ENCODE measurements around the gene NFXL1. TPM values are rescaled to one million over a fixed set of nuclear protein-coding genes. Genes with fewer than 3 reads are reported as not detected.

Gene NFXL1
- total RNA-seq, 1 experiment from 2014 or later = 9.2 TPM

DNA sequence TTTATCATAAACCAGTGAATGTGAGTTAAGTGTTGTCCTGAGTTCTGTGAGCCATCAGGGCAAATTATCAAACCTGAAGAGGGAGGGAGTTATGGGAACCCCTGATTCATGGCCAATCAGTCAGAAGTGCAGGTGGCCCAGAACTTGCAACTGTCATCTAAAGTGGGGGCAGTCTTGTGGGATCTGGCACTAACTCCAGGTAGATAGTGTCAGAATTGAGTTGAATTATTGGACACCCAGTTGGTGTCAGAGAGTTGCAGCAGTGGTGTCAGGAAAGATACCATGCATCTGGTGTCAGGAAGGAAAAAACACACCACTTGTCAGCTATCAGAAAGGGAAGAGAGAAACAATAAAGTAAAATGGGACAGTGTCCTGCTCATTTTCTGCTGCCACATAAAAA lies 84.9 kb downstream of the NFXL1 start:
- CTCF ChIA-PET = no interaction called here
- in situ Hi-C loops (cut with HindIII; ENCODE audit: low pct_unique_long_range_greater_than_20kb, low sequenced_read_pairs) (no loop called here), intact Hi-C loops (cut with micrococcal nuclease; ENCODE audit: unreplicated experiment) (no loop called here)
- no TSS peak for BruUV-seq (replicated peaks)
- TF ChIP-seq, protein P1, sequence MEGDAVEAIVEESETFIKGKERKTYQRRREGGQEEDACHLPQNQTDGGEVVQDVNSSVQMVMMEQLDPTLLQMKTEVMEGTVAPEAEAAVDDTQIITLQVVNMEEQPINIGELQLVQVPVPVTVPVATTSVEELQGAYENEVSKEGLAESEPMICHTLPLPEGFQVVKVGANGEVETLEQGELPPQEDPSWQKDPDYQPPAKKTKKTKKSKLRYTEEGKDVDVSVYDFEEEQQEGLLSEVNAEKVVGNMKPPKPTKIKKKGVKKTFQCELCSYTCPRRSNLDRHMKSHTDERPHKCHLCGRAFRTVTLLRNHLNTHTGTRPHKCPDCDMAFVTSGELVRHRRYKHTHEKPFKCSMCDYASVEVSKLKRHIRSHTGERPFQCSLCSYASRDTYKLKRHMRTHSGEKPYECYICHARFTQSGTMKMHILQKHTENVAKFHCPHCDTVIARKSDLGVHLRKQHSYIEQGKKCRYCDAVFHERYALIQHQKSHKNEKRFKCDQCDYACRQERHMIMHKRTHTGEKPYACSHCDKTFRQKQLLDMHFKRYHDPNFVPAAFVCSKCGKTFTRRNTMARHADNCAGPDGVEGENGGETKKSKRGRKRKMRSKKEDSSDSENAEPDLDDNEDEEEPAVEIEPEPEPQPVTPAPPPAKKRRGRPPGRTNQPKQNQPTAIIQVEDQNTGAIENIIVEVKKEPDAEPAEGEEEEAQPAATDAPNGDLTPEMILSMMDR (IDR thresholded peaks at IDR 0.05) = no peak
- TF ChIP-seq SIN3A (IDR thresholded peaks at IDR 0.05; ENCODE audit: borderline replicate concordance, insufficient read depth, low read depth, low read length) = no peak
- no peak for TF ChIP-seq TCF7L2 (IDR thresholded peaks at IDR 0.05; ENCODE audit: low read depth, low read length)
- TF ChIP-seq, protein P2, sequence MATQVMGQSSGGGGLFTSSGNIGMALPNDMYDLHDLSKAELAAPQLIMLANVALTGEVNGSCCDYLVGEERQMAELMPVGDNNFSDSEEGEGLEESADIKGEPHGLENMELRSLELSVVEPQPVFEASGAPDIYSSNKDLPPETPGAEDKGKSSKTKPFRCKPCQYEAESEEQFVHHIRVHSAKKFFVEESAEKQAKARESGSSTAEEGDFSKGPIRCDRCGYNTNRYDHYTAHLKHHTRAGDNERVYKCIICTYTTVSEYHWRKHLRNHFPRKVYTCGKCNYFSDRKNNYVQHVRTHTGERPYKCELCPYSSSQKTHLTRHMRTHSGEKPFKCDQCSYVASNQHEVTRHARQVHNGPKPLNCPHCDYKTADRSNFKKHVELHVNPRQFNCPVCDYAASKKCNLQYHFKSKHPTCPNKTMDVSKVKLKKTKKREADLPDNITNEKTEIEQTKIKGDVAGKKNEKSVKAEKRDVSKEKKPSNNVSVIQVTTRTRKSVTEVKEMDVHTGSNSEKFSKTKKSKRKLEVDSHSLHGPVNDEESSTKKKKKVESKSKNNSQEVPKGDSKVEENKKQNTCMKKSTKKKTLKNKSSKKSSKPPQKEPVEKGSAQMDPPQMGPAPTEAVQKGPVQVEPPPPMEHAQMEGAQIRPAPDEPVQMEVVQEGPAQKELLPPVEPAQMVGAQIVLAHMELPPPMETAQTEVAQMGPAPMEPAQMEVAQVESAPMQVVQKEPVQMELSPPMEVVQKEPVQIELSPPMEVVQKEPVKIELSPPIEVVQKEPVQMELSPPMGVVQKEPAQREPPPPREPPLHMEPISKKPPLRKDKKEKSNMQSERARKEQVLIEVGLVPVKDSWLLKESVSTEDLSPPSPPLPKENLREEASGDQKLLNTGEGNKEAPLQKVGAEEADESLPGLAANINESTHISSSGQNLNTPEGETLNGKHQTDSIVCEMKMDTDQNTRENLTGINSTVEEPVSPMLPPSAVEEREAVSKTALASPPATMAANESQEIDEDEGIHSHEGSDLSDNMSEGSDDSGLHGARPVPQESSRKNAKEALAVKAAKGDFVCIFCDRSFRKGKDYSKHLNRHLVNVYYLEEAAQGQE (IDR thresholded peaks at IDR 0.05; ENCODE audit: insufficient read depth in 1 of 2, low read depth in 2 of 2, low read length in 1 of 2) = no peak
- TF ChIP-seq POLR2AphosphoS5 (IDR thresholded peaks at IDR 0.05; ENCODE audit: low read depth, low read length) = no peak
- ATAC-seq (no peak), DNase-seq (ENCODE audit: low read depth, low spot score) (no peak)
- Histone ChIP-seq H3K9me3 (ENCODE audit: control insufficient read depth, insufficient read depth, low read depth, low read length) (no peaks in the 10 kb centered on the region), H3K4me3 (ENCODE audit: low read depth in 2 of 2, low read length in 2 of 2) (no peak overlapping the region), H3K36me3 (ENCODE audit: control insufficient read depth, insufficient read depth, low read length) (no peaks in the 10 kb centered on the region), H3K4me1 (ENCODE audit: control insufficient read depth, insufficient read depth, low read length) (no peaks in the 10 kb centered on the region), H3K27me3 (ENCODE audit: control insufficient read depth, insufficient read depth, low read length) (no peaks in the 10 kb centered on the region), H3K27ac (ENCODE audit: low read length) (no peak overlapping the region)
- POLR2A ChIA-PET = interaction anchor here (0.6 kb wide), 1 partner anchor 33 kb away, joined by 6 read pairs; no protein-coding TSS in a partner anchor

DNA sequence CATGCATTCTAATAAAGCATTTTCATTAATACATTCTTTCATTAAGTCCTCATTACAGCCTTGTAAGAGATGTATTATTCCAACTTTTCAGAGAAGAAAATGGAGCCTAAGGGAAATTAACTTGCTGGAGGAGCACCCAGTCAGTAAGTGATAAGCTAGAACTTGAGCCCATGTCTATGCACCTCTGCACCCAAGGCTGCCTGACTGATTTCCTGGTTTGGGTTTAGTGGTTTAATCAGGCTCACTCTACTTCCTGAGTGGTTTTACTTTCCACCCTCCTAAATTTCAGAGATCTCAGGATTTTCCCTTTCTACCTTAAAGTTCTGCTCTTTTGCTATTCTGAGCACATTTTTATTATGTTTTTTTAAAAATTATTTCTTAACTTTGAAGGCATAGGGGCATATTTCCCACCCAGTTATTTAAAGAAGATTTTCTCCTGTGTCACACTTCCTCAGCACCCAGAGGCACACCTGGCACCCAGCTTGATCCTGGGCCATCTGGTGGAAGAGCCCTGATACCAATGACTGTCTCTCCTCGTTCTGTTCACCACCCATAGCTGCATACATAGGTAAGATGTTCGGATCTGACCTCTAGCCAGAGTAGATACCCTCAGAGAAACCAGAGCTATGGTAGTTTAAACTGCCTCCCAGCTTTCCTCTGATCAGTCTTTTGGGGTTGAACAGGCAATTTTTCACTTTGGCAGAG lies 86.9 kb downstream of the NFXL1 start:
- H3K27ac ChIP-seq (ENCODE audit: low read length) = no peak overlapping the region
- intact Hi-C loops (cut with micrococcal nuclease; ENCODE audit: unreplicated experiment) = no loop called here
- in situ Hi-C loops (cut with HindIII; ENCODE audit: low pct_unique_long_range_greater_than_20kb, low sequenced_read_pairs) = no loop called here
- H3K27me3 ChIP-seq (ENCODE audit: control insufficient read depth, insufficient read depth, low read length) = no peaks in the 10 kb centered on the region
- DNase-seq (ENCODE audit: low read depth, low spot score) (no peak), ATAC-seq (no peak)
- no peaks in the 10 kb centered on the region for H3K9me3 ChIP-seq (ENCODE audit: control insufficient read depth, insufficient read depth, low read depth, low read length)
- no TSS peak for BruUV-seq (replicated peaks)
- H3K36me3 ChIP-seq (ENCODE audit: control insufficient read depth, insufficient read depth, low read length) = no peaks in the 10 kb centered on the region
- no peak overlapping the region for H3K4me3 ChIP-seq (ENCODE audit: low read depth in 2 of 2, low read length in 2 of 2)
- TF ChIP-seq TCF7L2 (IDR thresholded peaks at IDR 0.05; ENCODE audit: low read depth, low read length) = no peak
- TF ChIP-seq, protein P1 (IDR thresholded peaks at IDR 0.05) = no peak
- TF ChIP-seq SIN3A (IDR thresholded peaks at IDR 0.05; ENCODE audit: borderline replicate concordance, insufficient read depth, low read depth, low read length) = no peak
- no peak for TF ChIP-seq POLR2AphosphoS5 (IDR thresholded peaks at IDR 0.05; ENCODE audit: low read depth, low read length)
- TF ChIP-seq, protein P2 (IDR thresholded peaks at IDR 0.05; ENCODE audit: insufficient read depth in 1 of 2, low read depth in 2 of 2, low read length in 1 of 2) = no peak
- ChIA-PET CTCF (no interaction called here), POLR2A (no interaction called here)
- no peaks in the 10 kb centered on the region for H3K4me1 ChIP-seq (ENCODE audit: control insufficient read depth, insufficient read depth, low read length)
